CD1c-positive myeloid dendritic cell (primary cell): ENCODE results near the gene PERCC1.

Source experiments
- DNase-seq: peaks from one replicate; pipeline ENCODE4 v3.0.0-alpha.2; 2016; ENCODE audit errors: extremely low spot score

Gene PERCC1

DNA sequence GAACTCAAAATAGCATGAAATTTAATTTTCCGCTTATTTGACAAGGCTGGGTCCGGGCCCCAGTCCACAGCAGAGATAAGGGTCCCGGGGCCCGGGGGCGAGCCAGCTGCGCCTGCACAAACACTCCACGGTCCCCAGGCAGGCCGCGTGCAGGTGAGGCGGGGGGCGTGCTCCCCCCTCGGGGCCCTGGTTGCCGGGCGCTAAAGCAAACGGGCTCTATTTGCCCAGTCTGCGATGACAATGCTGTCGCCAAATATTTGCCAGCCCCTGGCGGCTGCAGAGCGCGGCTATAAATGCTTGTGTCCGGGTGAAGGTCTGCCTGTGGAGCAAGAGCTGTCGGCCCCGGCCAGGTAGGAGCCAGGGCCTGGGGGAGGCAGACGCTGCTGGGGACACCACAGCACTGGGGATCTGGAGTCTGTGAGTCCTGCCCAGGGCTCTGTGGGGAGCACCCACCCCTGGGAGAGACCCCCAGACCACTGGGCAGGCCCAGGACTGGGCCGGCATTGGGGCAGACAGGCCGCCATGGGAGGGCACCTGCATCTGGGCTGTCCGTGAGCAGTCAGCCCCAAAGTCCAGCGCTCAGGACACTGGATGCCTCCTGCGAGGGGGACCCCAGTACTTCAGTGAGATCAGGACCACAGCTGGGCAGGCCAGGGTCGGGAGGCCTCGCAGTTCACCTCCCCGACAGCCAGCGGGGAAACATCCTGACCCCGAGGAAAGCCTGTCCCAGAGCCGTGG, at the start of gene PERCC1:
Gene PERCC1, plus strand, starts transcription at position 320 of the 738 bp plus-strand sequence. CDS start 1,516 bp downstream, outside the sequence.
- DNase-seq: no peak

DNA sequence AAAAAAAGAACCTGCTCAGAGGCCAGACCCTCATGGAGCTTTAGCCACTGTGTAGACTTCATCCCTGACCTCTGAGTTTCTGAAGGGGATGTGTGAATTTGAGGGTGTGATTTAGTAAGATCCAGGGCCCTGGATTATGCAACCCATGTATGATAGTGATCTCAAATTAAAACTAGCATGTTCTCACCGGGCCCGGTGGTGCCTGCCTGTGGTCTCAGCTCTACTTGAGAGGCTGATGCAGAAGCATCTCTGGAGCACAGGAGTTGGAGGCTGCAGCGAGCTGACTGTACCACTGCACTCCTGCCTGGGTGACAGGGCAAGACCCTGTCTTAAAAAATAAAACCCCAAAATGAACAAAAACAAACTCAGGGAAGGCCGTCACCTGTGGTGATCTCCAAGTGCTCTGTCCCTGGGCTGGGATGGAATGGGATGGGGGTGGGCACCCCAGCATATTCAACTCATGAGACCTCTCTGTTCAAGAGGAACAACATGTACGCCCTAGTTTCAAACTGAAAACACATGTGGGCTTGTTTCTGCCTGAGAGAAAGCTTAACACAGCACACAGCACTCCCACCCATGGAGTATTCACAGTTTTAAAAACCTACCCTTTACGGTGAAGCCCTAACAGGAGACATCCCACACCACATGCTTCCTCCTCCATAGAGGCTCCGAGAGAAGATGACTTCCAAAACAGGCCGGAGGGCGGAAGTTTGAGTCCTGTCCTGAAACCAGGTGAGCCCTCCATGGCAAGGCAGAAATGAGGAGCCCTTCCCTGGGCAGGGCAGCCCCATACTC, 49.1 kb upstream of the PERCC1 start:
- no peak for DNase-seq

GRCh38 chr16:1383556-1383955, 47.3 kb upstream of the PERCC1 start:
- DNase-seq: no peak

DNA sequence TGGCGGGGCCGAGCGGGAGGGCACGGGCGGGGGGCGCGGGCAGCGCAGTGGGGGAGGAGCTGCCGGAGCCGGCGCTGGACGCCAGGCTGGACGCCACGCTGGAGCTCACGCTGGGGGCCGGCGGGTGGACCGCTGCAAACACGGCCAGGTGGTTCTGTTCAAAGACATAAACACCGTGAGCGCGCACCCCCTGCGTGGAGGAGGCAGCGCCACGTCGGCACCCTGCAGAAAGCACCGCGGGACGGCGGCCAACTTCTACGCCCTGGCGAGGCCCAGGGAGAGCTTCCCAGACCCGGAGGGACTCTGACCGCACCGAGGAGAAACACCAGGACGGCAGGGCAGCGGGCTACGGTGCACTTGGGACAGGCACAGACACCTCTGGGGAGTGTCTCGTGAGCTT, 45.6 kb upstream of the PERCC1 start:
- no peak for DNase-seq

- no peak for DNase-seq
Observed at GRCh38 chr16:1387331-1387730, 43.5 kb upstream of the PERCC1 start.

DNA sequence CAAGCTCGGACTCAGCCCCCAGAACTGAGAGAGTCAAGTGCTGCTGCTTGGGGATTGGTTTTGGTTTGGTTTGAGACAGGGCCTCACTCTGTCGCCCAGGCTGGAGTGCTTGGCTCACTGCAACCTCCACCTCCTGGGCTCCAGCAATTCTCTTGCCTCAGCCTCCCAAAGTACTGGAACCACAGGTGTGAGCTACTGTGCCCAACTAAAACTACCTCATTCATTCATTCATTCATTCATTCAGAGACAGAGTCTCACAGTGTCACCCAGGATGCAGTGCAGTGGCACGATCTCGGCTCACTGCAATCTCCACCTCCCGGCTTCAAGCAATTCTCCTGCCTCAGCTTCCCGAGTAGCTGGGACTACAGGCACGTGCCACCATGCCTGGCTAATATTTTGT, 41.1 kb upstream of the PERCC1 start:
- no peak for DNase-seq

DNA sequence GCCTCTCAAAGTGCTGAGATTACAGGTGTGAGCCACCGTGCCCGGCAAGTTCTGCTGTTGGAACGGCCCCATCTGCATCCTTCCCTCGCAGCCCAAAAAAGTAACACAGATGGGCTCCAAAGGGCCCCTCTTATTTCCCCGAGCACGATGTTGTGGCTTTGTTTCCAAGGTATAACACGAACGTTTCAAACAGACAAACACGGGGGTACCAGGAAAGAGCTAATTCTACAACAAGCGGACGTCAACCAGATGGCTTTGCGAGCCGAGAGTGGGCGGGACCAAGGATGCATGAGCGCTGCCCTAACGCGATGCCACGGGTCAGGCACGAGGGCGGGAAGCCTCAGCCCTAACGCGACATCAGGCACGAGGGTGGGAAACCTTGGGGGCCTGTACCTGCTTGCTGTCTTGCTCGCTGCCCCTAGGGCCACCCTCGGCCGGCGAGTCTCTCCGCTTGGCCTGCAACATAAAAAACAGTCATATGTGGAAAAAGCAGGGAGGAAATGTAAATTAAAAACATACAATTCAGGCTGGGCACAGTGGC, 40.6 kb upstream of the PERCC1 start:
- no peak for DNase-seq

GRCh38 chr16:1392826-1393225, 38.1 kb upstream of the PERCC1 start:
- DNase-seq: no peak

GRCh38 chr16:1393613-1394176, 37.2 kb upstream of the PERCC1 start:
- no peak for DNase-seq

- DNase-seq: no peak
Observed at GRCh38 chr16:1394367-1394951, 36.4 kb upstream of the PERCC1 start.

GRCh38 chr16:1395444-1396031, 35.3 kb upstream of the PERCC1 start:
- DNase-seq: no peak

DNA sequence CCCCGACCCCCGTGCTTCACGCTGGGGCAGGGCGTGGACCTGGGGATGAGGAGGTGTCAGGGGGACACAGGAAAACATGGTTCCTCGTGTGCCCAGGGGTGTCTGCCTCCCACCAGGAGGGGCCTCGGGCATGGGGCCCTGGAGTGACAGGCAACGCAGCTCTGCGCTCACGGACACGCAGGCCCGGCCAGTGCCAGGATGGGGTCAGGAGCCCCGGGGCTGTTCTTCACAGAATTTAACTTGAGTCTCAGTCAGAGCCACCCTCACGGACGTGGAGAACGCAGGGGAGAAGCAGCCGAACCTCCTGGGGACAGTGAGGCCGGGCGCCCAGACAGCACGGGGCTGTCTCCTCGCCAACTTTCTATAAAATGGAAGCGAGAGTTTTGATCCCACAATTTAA, 33.1 kb upstream of the PERCC1 start:
- DNase-seq: no peak

DNA sequence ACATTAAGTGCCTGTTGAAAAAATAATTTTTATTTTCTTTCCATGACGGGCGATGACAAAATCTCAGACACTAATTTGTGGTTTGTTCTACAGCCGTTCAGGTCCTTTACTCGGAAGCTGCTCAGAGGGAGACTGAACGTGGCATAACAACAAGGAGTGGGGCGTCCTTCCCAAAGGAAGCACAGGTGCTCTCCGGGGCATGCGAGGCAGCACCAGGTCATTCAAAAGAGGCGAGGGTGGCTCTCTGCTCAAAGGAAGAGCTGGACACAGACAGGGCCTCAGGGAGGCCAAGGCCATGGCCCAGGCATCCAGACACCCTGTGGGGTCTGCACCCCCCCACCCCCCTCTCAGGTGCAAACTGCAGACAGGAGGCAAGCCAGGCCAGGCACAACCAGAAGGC, 32.5 kb upstream of the PERCC1 start:
- DNase-seq: no peak

DNA sequence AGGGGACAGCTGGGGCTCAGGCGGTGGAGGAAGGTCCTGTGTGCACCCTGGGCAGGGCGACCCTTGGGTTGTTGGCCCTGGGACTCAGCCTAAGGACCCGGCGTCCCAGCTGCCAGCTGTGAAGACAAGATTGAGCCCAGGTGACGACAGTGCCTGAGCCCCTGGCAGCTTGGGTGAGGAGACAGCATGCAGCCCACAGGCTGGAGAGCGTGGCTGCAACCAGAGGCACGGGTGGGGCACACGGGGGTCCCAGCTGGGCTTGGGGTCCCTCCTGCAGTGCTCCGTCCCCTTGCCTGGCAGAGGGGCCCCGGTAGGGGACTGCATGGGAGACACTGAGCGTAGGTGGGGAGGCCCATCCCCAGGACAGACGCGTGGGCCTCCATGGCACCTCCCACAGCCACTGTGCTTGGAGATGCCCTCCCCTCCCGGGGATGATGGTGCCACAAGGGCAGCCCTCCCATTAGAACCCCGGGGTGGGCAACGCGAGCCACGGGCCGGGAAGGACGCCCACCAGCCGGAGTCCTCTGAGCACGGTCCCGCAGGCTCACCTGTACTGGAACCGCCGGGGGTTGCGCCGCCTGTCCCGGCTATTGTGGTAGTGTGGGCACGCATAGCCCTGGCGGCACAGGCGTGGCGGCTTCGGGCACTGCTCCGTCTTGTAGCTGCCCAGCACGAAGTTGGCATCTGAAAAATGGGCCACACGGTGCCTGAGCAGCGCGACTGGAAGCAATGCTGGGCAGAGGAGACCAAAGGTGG, 31.9 kb upstream of the PERCC1 start:
- no peak for DNase-seq

GRCh38 chr16:1401061-1401757, 29.7 kb upstream of the PERCC1 start:
- no peak for DNase-seq

DNA sequence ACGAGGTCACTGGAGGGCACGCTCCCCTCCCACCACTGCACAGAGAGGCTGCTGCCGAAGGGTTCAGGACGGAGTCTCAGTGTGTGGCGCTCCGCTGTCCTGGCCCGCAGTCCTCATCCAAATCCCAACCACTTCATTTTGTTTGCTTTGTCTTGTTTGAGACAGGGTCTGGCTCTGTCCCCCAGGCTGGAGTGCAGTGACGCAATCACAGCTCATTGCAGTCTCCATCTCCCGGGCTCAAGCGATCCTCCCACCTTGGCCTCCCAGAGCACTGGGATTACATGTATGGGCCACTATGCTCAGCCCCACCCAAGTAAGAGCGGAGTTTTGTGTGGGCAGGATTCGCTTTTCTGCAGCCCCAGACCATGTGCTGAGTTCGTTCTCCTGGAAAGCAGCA, 29.1 kb upstream of the PERCC1 start:
- DNase-seq: no peak

DNA sequence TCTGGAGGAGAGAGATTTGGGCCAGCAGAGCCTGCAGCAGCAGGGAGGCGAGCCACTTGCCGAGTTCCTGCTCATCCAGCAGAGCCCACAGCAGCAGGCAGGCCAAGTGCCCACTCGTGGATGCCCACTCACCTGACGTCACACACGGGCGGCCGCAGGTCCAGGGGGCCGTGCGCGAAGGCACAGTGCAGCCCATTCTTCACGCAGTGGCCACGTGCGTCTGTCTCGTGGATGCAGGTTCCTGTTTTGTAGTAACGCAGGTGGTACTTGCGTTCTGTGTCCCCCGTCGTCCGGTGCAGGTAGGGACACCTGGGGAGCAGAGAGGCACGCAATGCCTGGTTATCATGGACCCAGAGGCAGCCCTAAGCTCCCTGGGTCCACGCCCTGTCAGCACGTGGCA, 27.8 kb upstream of the PERCC1 start:
- no peak for DNase-seq

DNA sequence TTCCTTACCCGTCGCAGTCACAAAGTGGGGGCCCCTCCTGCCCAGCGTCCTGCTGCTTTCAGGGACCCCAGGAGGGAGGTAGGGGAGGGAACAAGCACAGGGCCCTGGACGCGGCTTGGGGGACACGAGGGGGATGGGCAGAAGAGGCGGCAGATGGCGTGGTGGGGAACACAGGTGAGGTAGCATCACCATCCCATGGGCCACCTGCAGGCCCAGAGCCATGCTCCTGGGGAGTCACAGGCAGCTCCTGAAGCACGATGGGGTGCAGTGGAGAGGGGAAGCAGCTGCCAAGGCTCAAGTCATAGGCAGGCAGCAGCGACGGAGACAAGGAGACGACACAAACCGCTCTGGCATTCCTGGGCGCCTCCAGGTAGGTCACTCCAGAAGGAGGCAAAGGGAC, 27.1 kb upstream of the PERCC1 start:
- DNase-seq: no peak

DNA sequence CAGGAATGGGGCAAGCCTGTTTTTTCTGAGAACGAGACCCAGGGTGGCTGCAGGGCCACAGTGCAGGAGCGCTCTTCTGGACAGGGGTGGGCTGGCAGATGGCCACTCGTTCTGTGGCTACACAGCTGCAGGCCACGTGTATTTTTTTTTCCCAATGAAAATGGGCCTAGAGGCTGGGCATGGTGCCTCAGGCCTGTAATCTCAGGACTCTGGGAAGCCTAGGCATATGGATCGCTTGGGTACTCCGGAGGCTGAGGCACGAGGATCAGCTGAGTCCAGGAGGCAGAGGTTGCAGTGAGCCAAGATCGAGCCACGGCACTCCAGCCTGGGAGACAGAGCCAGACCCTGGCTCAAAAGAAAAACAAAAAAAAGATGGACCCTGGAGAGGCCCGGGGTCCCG, 23.1 kb upstream of the PERCC1 start:
- DNase-seq: no peak

DNA sequence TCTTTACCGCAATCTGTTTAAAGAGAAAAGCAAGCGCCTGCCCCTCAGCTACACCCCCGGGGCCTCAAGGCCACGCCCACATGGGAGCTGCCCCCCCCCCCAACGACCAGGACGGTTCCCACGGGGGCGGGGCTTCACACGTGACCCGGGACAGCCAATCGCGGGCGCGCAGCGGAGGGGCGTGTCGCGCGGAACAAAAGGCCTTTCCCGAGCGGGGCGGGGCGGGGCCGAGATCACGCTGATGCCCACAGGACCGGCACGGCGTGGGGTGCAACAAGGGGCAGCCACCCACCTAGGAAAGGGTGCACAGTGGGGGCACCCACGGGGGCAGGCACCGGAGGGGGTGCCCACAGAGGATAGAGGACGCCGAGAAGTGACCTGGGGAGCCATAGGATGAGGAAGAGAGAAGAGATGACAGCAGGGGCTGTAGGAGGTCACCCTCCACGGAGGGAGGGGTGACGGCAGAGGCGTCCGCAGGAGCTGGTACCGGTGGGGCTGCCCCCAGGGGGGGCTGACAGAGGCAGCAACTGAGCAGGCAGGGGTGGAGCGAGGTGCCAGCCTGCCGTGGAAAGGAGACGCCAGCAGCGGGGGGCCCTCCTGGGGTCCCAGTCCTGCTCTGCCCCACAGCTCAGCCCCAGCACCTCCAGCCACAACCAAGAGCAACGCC, 22.6 kb upstream of the PERCC1 start:
- peak; percentile 93 for DNase-seq
